Stimulated activated CD8-positive, alpha-beta memory T cell treated with anti-CD3 and anti-CD28 coated beads, Interleukin-15, amount 100 ng/mL, for 4 hours (primary cell): ENCODE results near the gene EXOC1.
"Not testable (repeated sequence)": the region's sequence is repeated elsewhere in the genome, so short reads cannot be mapped to it uniquely, and the experiment has no call there.

Experiments used
- DNase-seq, 2 donors: peaks; one replicate each; pipeline ENCODE4 v3.0.0-alpha.2; 2020; ENCODE audit warnings: low read depth in 2 of 2

EXOC1 gene

GRCh38 chr4:55853484-55854046 is at the start of gene EXOC1:
EXOC1 (plus strand) TSS chr4:55853648; CDS start chr4:55858324, 4,676 bp downstream.
- DNase-seq: peak; percentile 90 to 94

GRCh38 chr4:55807556-55807955 is 45.9 kb upstream of the EXOC1 start:
- no peak for DNase-seq

GRCh38 chr4:55808186-55808585 is 45.3 kb upstream of the EXOC1 start:
- DNase-seq: no peak

DNA sequence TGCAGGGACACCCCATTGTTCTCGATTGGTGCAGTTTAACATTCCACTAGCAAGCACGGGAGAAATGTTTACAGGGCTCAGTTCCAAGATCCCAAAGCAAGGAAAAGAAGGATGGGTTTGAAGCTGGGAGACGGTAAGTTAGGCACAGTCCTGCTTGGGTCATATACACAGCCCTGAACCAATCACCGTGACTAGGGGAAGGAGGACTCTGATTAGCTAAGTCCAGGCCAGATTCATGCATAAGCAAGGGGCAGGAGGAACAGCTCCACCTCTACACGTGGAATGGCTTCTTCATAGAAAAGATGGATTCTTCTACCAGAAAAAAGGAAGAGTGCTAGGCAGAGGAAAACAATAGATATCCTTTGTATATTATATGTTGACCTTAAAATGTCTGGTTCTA is 44.8 kb upstream of the EXOC1 start:
- no peak for DNase-seq

- DNase-seq: no peak
Observed at GRCh38 chr4:55817691-55818090, 35.8 kb upstream of the EXOC1 start.

DNA sequence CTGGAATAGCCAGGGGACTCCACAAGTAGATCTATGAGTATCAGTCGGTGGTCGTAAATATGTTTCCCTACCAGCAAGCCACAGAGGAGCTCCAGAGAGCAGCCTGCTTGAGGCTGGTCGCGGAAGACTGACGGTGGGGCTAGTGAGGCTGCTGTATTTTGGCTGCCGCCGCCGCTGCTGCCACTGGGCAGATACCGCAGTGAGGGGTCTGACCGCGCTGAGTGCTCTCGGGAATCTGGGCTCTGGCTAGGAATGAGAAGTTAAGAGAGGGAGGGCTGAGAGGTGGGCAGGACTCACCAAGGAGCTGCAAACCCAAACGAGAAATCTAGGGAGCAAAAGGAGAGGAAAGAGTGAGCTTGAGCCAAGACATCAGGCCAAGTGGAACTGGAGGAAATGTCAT is 33.8 kb upstream of the EXOC1 start, which contains the start of gene EXOC1L:
Gene EXOC1L (plus strand): TSS at position 157 of the 400 bp plus-strand sequence. CDS start 237 bp downstream, at position 394.
- no peak for DNase-seq

GRCh38 chr4:55820279-55820678 is 33.2 kb upstream of the EXOC1 start:
- DNase-seq: no peak

- DNase-seq: no peak
Observed at GRCh38 chr4:55822329-55822728, 31.1 kb upstream of the EXOC1 start.

GRCh38 chr4:55824865-55825264 is 28.6 kb upstream of the EXOC1 start:
- no peak for DNase-seq

- no peak for DNase-seq
Observed at GRCh38 chr4:55826986-55827385, 26.5 kb upstream of the EXOC1 start.

- no peak for DNase-seq
Observed at GRCh38 chr4:55827582-55827981, 25.9 kb upstream of the EXOC1 start.

GRCh38 chr4:55830048-55830447 is 23.4 kb upstream of the EXOC1 start:
- no peak for DNase-seq

DNA sequence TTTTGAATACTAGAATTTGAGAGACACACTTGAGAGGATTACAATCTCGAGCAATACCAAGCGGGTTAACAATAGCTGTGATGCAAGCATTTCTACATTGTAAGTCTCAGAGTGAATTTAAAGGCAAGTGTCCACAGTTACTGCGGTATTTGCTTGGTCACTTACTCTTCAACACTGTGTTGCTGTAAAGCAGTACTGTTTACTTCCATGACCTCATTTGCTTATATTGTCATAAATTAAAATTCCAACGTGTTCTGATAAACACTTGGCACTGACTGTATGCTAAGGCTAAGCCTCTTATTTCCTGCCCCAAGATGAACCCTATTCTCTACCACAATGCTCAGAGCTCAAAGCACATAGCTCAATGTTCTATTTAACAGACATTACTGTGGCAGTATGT is 22.7 kb upstream of the EXOC1 start:
- DNase-seq: no peak

- DNase-seq: no peak
Observed at GRCh38 chr4:55834086-55834795, 19.2 kb upstream of the EXOC1 start.

DNA sequence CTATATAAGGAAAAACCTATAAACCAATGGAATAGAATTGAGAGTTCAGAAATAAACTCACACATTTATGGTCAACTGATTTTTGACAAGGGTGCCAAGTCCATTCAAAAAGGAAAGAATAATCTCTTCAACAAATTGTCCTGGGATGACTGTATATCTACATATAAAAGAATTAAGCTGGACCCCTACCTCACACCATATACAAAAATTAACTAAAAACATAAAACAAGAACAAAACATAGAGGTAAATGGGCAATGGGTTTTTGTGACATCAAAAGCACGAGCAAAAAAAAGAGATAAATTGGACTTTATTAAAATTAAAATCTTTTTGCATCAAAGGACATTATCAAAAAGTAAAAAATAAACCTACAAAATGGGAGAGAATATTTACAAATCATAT is 15.5 kb upstream of the EXOC1 start:
- DNase-seq: no peak

- DNase-seq: no peak
Observed at GRCh38 chr4:55838356-55838755, 15.1 kb upstream of the EXOC1 start.

DNA sequence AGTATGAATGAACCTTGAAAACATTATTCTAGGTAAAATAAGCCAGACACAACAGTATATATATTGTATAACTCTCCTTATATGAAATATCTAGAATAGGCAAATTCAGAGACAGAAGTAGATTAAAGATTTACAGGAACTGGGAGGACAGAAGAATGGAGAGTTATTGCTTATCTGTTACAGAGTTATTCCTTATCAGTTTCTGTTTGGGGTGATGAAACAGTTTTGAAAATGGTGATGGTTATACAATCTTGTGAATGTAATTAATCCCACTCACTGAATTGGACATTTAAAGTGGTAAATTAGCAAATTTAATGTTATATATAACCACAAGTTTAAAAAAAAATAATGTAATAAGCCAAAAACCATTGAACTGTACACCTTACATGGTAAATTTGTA is 14.5 kb upstream of the EXOC1 start:
- DNase-seq: no peak

DNA sequence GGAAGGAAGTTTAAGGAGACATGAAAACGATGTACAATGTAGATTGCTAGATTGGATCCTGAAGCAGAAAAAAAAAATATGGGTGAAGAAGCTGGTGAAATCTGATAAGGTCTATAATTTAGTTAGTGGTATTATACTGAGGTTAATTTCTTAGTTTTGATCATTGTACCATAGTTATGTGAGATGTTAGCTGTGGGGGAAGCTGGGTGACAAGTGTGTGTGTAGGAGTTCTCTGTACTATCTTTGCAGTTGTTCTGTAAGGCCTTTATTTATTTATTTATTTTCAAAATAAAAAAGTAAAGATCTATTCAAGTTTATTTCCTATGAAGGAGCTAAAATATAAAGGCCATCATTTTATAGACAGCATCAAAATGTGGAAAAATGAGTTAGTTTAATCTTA is 12.5 kb upstream of the EXOC1 start:
- DNase-seq: no peak

GRCh38 chr4:55841373-55842239 is 11.8 kb upstream of the EXOC1 start:
- DNase-seq: not testable (repeated sequence)

DNA sequence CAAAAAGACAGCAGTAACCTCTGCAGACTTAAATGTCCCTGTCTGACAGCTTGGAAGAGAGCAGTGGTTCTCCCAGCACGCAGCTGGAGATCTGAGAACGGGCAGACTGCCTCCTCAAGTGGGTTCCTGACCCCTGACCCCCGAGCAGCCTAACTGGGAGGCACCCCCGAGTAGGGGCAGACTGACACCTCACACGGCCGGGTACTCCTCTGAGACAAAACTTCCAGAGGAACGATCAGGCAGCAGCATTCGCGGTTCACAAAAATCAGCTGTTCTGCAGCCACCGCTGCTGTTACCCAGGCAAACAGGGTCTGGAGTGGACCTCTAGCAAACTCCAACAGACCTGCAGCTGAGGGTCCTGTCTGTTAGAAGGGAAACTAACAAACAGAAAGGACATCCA is 11.1 kb upstream of the EXOC1 start:
- DNase-seq: not testable (repeated sequence)

GRCh38 chr4:55849724-55850123 is 3.7 kb upstream of the EXOC1 start:
- DNase-seq: no peak

GRCh38 chr4:55851885-55852284 is 1.6 kb upstream of the EXOC1 start:
- DNase-seq: peak in 1 of 2 donors; percentile 8

DNA sequence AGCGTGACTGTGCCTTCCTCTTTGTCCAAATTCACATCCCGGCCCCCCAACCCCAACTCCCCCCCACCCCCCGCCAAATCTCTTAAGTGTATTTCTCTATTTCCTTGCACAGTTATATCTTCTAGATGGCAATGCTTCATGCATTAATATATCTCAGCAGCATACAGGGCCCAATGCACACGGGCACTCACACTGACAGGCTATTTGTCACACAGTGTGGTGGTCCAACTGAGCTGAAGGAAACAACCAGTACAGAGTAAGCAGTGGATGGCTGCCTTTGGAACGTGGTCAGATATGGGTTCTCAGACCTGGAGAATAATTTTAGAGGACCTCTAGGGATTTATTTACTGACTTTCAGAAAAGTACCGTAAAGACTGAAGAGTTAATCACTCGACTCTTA is 681 bp downstream of the EXOC1 start:
- DNase-seq: no peak
